Stimulated activated naive CD8-positive, alpha-beta T cell treated with anti-CD3 and anti-CD28 coated beads, Interleukin-15, amount 100 ng/mL, for 72 hours (primary cell): ENCODE data around the gene RAP1GAP.

ENCODE experiments used
- ATAC-seq: fragments of 150-1000 bp; cut with Tn5 transposase; 2 replicates; pipeline ENCODE4 v1.10.0; 2021; ENCODE audit warnings: mild to moderate bottlenecking, moderate library complexity
- DNase-seq, 2 donors: peaks; one replicate each; pipeline ENCODE4 v3.0.0; 2021 to 2022
- H3K27ac Mint-ChIP-seq, 2 donors: one replicate each; pipeline ENCODE4 v1.8.0; 2022; ENCODE audit warnings: mild to moderate bottlenecking in 2 of 2, mixed read lengths in 2 of 2, moderate library complexity in 2 of 2
- H3K27me3 Mint-ChIP-seq: one replicate; pipeline ENCODE4 v1.8.0; 2022; ENCODE audit warnings: mixed read lengths
- H3K4me1 Mint-ChIP-seq: one replicate; pipeline ENCODE4 v1.8.0; 2022; ENCODE audit warnings: mild to moderate bottlenecking, mixed read lengths
- H3K4me3 Mint-ChIP-seq, 2 donors: one replicate each; pipeline ENCODE4 v1.8.0; 2022; ENCODE audit warnings: mild to moderate bottlenecking in 2 of 2, mixed read lengths in 2 of 2, moderate library complexity in 1 of 2
- H3K9me3 Mint-ChIP-seq, 2 donors: one replicate each; pipeline ENCODE4 v1.8.0; 2022; ENCODE audit warnings: mixed read lengths in 2 of 2

RAP1GAP gene

DNA sequence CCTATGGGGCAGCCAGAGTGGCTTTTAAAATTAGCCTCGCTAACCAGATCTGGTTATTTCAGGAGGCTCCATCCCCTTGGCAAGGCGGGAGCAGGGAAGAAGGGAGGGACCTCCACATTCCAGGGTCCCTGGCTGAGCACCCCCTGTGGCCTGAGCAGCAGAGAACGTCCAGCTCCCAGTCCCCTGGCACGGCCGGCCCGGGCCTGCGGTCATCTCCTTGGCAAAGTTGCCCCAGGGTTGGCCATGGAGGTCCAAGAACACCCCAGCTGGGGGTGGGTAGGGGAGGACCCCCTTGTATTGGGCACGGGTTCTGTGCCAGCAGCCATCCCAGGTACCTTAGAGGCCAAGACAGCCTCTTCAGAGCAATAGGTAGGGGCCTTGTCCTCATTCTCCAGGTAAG lies 75.9 kb downstream of the RAP1GAP start:
- no peak for DNase-seq
- peaks cover 8% of the 10 kb centered on the region for H3K4me1 Mint-ChIP-seq
- H3K4me3 Mint-ChIP-seq = no peak overlapping the region
- peaks cover 47% of the 10 kb centered on the region for H3K27me3 Mint-ChIP-seq
- no peaks in the 10 kb centered on the region for H3K9me3 Mint-ChIP-seq
- no peak overlapping the region for H3K27ac Mint-ChIP-seq
- no peak for ATAC-seq

DNA sequence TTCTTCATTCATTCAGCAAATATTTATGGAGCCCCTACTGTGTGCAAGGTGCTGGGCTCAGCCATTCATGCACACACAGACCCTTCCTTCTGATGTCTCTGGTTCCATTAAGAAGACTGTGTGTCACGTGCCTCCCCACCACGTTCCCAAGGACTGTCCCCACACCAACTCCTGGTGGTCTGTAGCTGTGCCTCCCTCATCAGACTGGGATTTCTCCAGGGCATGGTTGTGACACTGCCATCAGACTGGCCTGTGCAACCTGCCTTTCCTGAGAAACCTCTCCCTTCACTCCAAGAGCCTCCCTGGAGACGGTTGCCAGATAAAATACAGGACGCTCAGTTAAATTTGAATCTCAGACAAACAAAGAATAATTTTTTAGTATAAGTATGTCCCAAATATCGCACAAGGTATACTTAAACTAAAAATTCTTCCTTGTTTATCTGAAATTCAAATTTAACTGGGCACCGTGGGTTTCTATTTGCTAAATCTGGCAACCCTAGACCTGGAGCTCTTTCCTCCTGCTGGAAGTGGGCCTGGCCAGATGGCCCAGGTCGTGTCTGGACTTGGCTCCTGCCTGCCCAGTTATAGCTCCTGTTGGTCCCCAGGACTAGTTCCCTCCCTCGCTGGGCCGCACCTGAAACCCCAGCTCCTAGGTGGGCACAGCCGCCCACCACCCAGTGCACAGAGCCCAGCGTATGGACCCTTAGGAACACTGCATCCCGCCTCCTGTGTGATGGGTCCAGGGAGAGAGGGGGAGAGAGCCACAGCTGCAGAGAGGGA lies 76.9 kb downstream of the RAP1GAP start:
- ATAC-seq = no peak
- Mint-ChIP-seq H3K27ac (no peak overlapping the region), H3K27me3 (peaks cover 53% of the 10 kb centered on the region), H3K9me3 (no peaks in the 10 kb centered on the region), H3K4me1 (peaks cover 8% of the 10 kb centered on the region), H3K4me3 (no peak overlapping the region)
- DNase-seq = no peak

DNA sequence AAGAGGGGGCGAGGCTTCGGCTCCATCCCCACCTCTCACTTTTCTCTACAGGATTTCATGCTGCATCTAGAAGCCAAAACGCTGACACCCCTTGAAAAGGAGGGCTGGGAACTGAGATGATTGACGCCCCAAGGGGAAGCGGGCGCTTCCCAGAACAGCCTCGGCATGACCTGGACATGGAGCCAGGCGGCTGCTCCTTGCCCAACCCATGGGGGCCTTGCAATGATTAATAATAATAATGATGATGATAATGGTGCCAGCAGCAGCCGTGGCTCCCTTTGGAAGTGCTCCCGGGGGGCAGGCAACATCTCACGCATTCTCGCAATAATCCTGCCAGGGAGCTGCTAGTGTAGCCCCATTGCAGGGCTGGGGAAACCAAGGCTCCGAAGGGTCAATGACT lies 78.2 kb downstream of the RAP1GAP start:
- H3K4me1 Mint-ChIP-seq = peaks cover 8% of the 10 kb centered on the region
- ATAC-seq (no peak), DNase-seq (no peak)
- peak overlapping the region in 1 of 2 donors; percentile 9 for H3K27ac Mint-ChIP-seq
- peaks cover 53% of the 10 kb centered on the region for H3K27me3 Mint-ChIP-seq
- no peaks in the 10 kb centered on the region for H3K9me3 Mint-ChIP-seq
- no peak overlapping the region for H3K4me3 Mint-ChIP-seq

DNA sequence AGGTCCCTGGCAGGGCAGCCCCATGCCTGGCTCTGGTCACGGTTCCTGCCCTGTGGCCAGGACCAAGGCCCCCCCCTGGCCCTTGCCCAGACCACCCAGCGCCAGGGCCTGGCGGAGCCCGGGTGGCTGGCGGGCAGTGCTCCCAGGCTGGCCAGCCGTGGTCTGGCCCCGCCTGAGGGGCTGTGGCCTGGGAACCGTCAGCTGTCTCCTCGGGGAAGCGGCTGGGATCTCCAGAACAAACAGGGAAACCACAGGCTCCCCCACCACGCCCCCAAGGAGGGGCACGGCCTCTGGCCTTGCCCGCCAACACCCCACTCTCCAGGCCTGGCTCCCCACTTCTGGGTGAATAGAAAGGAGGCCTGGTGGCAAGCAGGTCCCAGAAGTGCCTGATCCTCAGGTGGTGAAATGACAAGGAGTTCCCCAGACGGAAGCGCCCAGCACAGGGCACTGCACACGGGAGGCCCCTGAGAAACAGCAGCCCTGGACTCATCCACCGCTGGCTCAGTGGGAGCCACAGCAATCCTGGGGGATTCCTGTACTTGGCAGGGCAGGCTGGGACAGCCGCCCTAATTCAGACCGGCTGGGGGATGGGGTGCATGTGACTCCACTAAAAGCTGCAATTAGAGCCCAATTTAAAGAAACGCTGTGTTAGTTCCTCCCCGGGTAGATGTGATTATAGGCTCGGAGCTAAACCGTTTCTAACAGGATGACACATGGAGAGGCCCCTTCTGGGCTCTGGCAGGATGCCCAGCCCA lies 78.9 kb downstream of the RAP1GAP start:
- ATAC-seq (no peak), DNase-seq (no peak)
- Mint-ChIP-seq H3K4me1 (peaks cover 8% of the 10 kb centered on the region), H3K27me3 (peaks cover 50% of the 10 kb centered on the region), H3K4me3 (no peak overlapping the region), H3K27ac (no peak overlapping the region), H3K9me3 (no peaks in the 10 kb centered on the region)

DNA sequence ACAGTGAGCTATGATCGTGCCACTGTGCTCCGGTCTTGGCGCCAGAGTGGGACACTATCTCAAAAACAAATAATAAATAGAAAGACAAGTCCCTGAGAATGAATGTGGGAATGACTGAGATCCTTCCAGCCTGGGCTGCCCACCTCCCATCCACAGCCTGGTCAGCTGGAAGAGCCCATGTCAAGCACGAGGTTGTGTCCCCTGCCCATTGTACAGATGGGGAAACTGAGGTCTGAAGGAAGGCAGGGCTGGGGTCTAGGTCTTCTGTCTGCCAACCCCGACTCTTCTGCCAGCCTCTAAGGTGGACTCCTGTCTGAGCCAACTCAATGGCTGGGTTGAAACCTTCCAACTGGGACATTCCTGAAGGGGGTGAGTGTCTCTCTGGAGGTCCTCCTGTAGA lies 79.5 kb downstream of the RAP1GAP start:
- H3K27me3 Mint-ChIP-seq = peaks cover 49% of the 10 kb centered on the region
- no peaks in the 10 kb centered on the region for H3K9me3 Mint-ChIP-seq
- no peak for DNase-seq

DNA sequence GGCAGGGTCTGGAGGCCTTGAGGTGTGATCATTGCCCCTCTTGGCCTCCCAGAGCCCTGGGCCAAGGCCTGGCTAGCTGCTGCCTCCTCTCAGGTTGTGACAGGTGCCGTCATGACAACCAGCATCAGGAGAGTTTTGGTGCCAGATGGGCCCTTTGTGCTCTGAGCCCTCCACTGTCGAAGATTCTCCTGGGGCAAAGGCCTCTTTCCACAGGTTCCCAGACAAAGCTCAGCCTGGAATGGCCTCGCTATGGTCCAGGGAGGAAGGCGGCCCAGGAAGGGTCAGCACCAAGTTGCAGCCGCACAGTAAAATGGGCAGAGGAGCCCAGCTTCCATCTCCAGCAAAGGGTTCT lies 81.6 kb downstream of the RAP1GAP start:
- Mint-ChIP-seq H3K4me1 (peaks cover 8% of the 10 kb centered on the region), H3K4me3 (no peak overlapping the region), H3K27ac (peak overlapping the region in 1 of 2 donors; percentile 27), H3K27me3 (peaks cover 45% of the 10 kb centered on the region), H3K9me3 (no peaks in the 10 kb centered on the region)
- DNase-seq = no peak
- no peak for ATAC-seq

More for the DNA sequence above, 79.5 kb downstream of the RAP1GAP start:
- Mint-ChIP-seq H3K4me1 (peaks cover 8% of the 10 kb centered on the region), H3K4me3 (no peak overlapping the region), H3K27ac (no peak overlapping the region)
- no peak for ATAC-seq

DNA sequence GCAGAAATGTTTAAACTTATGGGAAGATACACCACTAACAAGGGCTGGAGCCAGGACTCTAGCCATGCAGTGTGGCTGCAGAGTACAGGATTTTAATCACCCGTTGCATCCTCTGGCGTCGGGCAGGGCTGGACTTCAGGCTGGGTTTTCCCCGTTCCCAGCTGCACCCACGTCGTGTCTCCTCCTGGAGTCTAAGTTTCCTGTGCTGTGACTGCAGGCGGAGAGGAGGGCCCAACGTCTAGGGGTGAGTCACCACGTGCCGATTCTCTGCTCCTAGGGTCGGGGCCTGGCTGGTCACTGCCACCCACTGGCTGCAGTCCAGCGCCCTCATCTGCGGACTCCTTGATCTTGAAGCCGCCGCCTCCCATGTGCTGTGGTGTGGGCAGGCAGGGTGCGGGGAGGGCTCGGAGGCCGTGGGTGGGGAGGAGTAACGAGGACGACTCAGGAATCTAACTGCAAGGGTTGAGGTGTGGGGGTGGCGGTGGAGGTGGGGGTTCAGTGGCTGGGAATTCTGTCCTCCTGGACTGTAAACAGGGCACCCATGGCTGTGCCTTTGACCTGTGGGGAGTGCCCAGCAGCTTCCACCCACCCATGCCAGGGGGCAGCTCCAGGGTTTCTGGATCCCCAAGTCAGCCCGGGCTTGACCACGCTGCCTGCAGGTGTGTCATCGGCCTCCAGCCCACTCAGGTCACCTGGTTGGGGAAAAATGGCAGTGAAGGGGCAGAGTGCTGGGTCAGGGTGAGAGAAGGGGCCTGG lies 82.1 kb downstream of the RAP1GAP start:
- H3K27ac Mint-ChIP-seq = no peak overlapping the region
- peaks cover 44% of the 10 kb centered on the region for H3K27me3 Mint-ChIP-seq
- no peaks in the 10 kb centered on the region for H3K9me3 Mint-ChIP-seq
- peaks cover 8% of the 10 kb centered on the region for H3K4me1 Mint-ChIP-seq
- ATAC-seq (no peak), DNase-seq (no peak)
- no peak overlapping the region for H3K4me3 Mint-ChIP-seq

DNA sequence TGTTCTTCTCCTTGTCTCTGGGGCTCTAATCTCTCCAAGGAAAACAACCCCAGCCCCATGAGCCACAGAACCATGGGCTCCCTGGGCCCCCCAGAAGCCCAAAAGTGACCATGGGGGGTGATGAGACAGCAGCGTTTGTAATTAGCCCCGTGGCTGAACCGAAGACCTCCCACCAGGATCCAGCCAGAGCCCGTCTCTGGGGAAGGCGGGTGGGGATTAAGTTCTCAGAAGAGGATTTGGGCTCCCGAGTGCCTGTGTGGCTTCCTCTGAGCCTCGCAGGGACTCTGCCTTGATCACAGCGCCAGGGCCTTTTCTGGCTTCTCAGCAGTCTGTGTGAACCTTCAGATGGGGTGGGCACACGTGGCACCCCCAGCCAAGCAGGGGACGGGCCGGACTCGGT lies 82.9 kb downstream of the RAP1GAP start:
- Mint-ChIP-seq H3K4me3 (no peak overlapping the region), H3K4me1 (peaks cover 8% of the 10 kb centered on the region), H3K27ac (no peak overlapping the region), H3K9me3 (no peaks in the 10 kb centered on the region), H3K27me3 (peaks cover 37% of the 10 kb centered on the region)
- DNase-seq (no peak), ATAC-seq (no peak)

DNA sequence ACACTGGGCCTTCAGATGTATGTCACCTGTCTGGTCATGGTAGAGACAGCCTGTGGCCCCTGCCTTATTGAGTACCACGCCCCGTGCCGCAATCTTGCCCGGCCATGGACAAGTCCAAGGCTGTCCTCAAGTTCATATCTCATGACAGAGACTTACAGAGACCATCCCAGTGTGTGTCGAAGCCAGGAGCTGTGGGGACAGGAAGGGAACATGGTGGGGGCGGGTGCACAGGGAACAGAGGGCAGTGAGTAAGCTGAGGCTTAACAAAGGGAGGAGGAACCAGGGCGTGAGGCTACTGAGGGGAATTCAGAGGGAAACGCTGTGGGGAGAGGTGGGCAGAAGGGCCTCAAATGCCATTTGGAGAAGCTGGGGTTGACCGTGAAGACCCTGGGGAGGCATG lies 84.1 kb downstream of the RAP1GAP start:
- DNase-seq = no peak
- H3K27me3 Mint-ChIP-seq = peaks cover 30% of the 10 kb centered on the region
- H3K27ac Mint-ChIP-seq = peak overlapping the region in 1 of 2 donors; percentile 83
- H3K4me3 Mint-ChIP-seq = no peak overlapping the region
- H3K9me3 Mint-ChIP-seq = no peaks in the 10 kb centered on the region
- no peak for ATAC-seq
- no peaks in the 10 kb centered on the region for H3K4me1 Mint-ChIP-seq

DNA sequence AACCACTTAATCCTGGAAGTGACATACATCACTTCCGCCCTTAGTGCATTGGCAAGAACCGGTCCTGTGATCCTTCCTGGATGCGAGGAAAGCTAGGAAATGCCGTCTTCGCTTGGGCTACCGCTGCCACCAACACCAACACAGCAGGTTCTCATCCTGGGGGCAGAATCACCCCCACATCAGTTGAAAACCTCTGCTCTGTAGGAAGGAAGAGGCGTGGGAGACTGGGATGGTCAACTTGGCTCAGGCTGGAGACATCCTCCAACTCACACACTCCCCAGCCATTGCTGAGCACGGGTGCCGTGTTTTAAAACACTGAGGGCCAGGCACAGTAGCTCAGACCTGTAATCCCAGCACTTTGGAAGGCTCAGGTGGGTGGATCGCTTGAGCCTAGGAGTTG lies 85.1 kb downstream of the RAP1GAP start:
- DNase-seq (no peak), ATAC-seq (no peak)
- H3K27me3 Mint-ChIP-seq = peaks cover 27% of the 10 kb centered on the region
- H3K4me1 Mint-ChIP-seq = no peaks in the 10 kb centered on the region
- no peak overlapping the region for H3K27ac Mint-ChIP-seq
- no peak overlapping the region for H3K4me3 Mint-ChIP-seq
- H3K9me3 Mint-ChIP-seq = no peaks in the 10 kb centered on the region

DNA sequence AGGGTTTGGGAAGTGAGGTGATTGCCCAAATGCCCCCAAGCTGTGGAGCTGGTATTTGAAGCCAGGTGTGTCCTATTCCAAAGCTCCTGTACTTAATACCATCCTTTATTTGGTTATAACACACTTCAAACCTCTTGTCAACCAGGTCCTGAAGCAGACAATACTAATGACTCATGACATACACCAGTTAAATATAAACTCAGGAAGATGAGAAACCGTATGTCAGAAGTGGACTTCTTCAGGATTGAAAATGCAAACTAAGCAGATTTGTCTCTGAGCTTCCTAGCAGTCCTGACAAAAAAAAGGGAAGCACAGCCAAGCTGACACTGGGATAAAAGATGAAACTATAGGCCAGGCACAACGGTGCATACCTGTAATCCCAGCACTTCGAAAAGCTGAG lies 89.4 kb downstream of the RAP1GAP start:
- no peak for DNase-seq
- H3K27ac Mint-ChIP-seq = no peak overlapping the region
- peaks cover 31% of the 10 kb centered on the region for H3K27me3 Mint-ChIP-seq

DNA sequence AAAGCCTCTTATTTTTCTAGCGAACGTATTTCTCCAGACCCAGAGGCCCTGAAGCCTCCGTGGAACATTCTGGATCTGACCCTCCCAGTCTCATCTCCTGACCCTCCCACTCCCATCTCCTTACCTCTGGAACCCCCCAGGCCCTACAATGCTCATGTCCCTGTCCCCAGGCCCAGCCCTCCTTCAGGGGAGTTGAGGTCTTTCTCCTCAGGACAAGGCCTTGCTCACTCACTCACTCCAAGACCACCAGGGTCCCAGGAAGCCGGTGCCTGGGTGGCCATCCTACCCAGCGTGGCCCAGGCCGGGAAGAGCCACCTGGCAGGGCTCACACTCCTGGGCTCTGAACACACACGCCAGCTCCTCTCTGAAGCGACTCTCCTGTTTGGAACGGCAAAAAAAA lies 91.2 kb downstream of the RAP1GAP start:
- Mint-ChIP-seq H3K9me3 (no peaks in the 10 kb centered on the region), H3K4me1 (peaks cover 7% of the 10 kb centered on the region), H3K27ac (no peak overlapping the region), H3K4me3 (no peak overlapping the region), H3K27me3 (peaks cover 47% of the 10 kb centered on the region)
- no peak for DNase-seq
- ATAC-seq = no peak

More for the DNA sequence above, 89.4 kb downstream of the RAP1GAP start:
- Mint-ChIP-seq H3K4me1 (no peaks in the 10 kb centered on the region), H3K4me3 (no peak overlapping the region), H3K9me3 (no peaks in the 10 kb centered on the region)
- no peak for ATAC-seq

DNA sequence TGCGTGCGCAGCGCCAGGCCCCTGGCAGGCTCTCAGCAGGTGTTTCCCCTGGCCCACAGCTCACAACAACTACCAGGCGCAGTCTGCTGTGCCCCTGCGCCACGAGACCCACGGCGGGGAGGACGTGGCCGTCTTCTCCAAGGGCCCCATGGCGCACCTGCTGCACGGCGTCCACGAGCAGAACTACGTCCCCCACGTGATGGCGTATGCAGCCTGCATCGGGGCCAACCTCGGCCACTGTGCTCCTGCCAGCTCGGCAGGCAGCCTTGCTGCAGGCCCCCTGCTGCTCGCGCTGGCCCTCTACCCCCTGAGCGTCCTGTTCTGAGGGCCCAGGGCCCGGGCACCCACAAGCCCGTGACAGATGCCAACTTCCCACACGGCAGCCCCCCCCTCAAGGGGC lies 91.8 kb downstream of the RAP1GAP start:
- ATAC-seq (no peak), DNase-seq (no peak)
- no peak overlapping the region for H3K4me3 Mint-ChIP-seq
- H3K27ac Mint-ChIP-seq = peak overlapping the region in 1 of 2 donors; percentile 90
- H3K27me3 Mint-ChIP-seq = peaks cover 48% of the 10 kb centered on the region
- no peaks in the 10 kb centered on the region for H3K9me3 Mint-ChIP-seq
- peaks cover 7% of the 10 kb centered on the region for H3K4me1 Mint-ChIP-seq

DNA sequence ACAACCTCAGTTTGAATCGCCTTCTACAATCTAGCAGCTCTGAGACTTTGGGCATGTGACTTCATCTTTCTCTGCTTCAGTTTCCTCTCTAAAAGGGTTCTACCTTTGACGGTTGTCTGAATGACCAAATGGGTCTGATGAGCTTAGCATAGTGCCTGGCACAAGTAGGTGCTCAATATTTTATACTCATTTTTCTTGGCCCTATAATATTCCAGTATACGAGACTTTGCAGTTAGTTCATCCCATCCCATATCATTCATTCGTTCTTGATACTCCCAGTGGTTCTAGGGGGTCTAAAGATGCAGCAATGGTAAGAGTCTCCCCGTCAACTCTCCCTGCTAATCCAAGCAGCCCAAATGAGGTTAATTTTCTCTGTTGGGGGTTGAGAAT lies 92.4 kb downstream of the RAP1GAP start:
- H3K9me3 Mint-ChIP-seq = no peaks in the 10 kb centered on the region
- no peak for DNase-seq
- ATAC-seq = no peak
- peaks cover 47% of the 10 kb centered on the region for H3K27me3 Mint-ChIP-seq
- H3K27ac Mint-ChIP-seq = no peak overlapping the region
- peaks cover 7% of the 10 kb centered on the region for H3K4me1 Mint-ChIP-seq
- no peak overlapping the region for H3K4me3 Mint-ChIP-seq

DNA sequence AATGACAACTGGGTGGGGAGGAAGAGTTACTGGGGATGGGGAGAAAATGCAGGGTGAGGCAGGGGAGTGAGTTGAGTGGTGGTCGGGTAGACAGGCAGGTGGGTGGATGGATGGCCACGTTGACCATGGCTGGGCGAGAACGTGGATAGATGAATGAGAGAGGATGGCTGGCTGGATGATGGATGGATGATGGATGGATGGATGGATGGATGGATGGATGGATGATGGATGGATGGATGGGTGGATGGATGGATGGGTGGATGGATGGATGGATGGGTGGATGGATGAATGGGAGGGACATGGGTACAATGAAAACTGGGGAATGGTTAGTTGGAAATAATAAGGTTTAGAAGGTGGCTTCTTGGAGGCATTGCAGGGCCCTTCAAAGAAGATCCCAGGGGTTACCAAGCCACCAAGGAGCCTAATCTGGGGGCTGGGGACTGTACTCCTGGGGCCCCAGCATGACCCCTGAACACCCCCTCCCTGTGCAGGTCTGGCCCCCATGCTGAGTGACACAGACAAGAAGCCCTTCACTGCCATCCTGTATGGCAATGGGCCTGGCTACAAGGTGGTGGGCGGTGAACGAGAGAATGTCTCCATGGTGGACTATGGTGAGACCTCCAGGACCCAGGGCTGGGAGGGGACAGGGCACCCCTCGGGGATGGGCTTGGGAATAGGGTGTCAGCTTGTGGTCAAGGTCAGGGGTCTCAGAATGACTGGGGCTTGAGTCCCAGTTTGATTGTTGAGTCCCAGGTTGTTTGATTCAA lies 92.9 kb downstream of the RAP1GAP start:
- ATAC-seq (no peak), DNase-seq (no peak)
- Mint-ChIP-seq H3K27ac (no peak overlapping the region), H3K9me3 (no peaks in the 10 kb centered on the region), H3K4me3 (no peak overlapping the region), H3K27me3 (peaks cover 47% of the 10 kb centered on the region), H3K4me1 (peaks cover 7% of the 10 kb centered on the region)
